GM18511 (cell line): Measurements from ENCODE around the gene LENG1.
"Not testable (repeated sequence)": the region's sequence is repeated elsewhere in the genome, so short reads cannot be mapped to it uniquely, and the experiment has no call there.

Experiments used
- ATAC-seq: cut with Tn5 transposase; IDR thresholded peaks from one replicate; pipeline ENCODE4 v1.9.1; 2021; ENCODE audit warnings: mild to moderate bottlenecking, moderate library complexity; ENCODE audit not compliant: unreplicated experiment

LENG1 gene

GRCh38 chr19:54159352-54160181, at the start of gene LENG1:
LENG1 (minus strand) TSS chr19:54159721; CDS start chr19:54159695, 26 bp downstream.
- ATAC-seq = peak; percentile 91

- ATAC-seq = no peak
These were observed 49.2 kb upstream of the LENG1 start for GRCh38 chr19:54208784-54209057.

- ATAC-seq = peak; percentile 47
These were observed 48.7 kb upstream of the LENG1 start for GRCh38 chr19:54207983-54208783.

- no peak for ATAC-seq
These were observed 48.1 kb upstream of the LENG1 start for GRCh38 chr19:54207676-54207982.

GRCh38 chr19:54207193-54207592, 47.7 kb upstream of the LENG1 start:
- ATAC-seq = not testable (repeated sequence)

GRCh38 chr19:54206831-54207177, 47.3 kb upstream of the LENG1 start:
- ATAC-seq = no peak

GRCh38 chr19:54206030-54206830, 46.7 kb upstream of the LENG1 start:
- ATAC-seq = no peak

- no peak for ATAC-seq
These were observed 45.4 kb upstream of the LENG1 start for GRCh38 chr19:54204767-54205468.

GRCh38 chr19:54203151-54203611, 43.7 kb upstream of the LENG1 start:
- ATAC-seq = no peak

- no peak for ATAC-seq
These were observed 42.5 kb upstream of the LENG1 start for GRCh38 chr19:54201980-54202379.

GRCh38 chr19:54201172-54201701, 41.7 kb upstream of the LENG1 start:
- ATAC-seq = peak; percentile 5

- no peak for ATAC-seq
These were observed 39.9 kb upstream of the LENG1 start for GRCh38 chr19:54199401-54199800.

GRCh38 chr19:54197121-54197520, 37.6 kb upstream of the LENG1 start:
- ATAC-seq = no peak

GRCh38 chr19:54196536-54196935, 37.0 kb upstream of the LENG1 start:
- no peak for ATAC-seq

- ATAC-seq = not testable (repeated sequence)
These were observed 34.9 kb upstream of the LENG1 start for GRCh38 chr19:54194463-54194862.

- ATAC-seq = no peak
These were observed 33.5 kb upstream of the LENG1 start for GRCh38 chr19:54193011-54193410.

- ATAC-seq = no peak
These were observed 32.4 kb upstream of the LENG1 start for GRCh38 chr19:54191811-54192453.

- peak; percentile 34 for ATAC-seq
These were observed 31.7 kb upstream of the LENG1 start, which contains the start of gene TSEN34 for GRCh38 chr19:54191011-54191810. TSEN34 (plus strand) TSS chr19:54191308; CDS start chr19:54191365, 57 bp downstream.

- ATAC-seq = peak; percentile 54
These were observed 31.0 kb upstream of the LENG1 start for GRCh38 chr19:54190503-54191010.
